ENCODE measurements around the gene CRACR2B. TPM values are rescaled to one million over a fixed set of nuclear protein-coding genes. Genes with fewer than 3 reads are reported as not detected.

CRACR2B gene
- total and polyA plus RNA-seq, 2 donors (not counting 1 experiment from before 2014, with no cell fraction given) = 9.7 to 67.7 TPM

GRCh38 chr11:823441-824291 lies 4.1 kb upstream of the CRACR2B start:
- Histone ChIP-seq H3K79me2 (ENCODE audit: control insufficient read depth, insufficient read depth, low read length) (peaks cover 21% of the 10 kb centered on the region), H3K36me3 (replicated peaks in 1 of 2; ENCODE audit: control extremely low read depth in 1 of 2, control insufficient read depth in 1 of 2, extremely low read depth in 1 of 2, insufficient read depth in 2 of 2, low read length in 1 of 2) (peaks cover 0 to 30% of the 10 kb centered on the region in 2 experiments), H3K4me2 (replicated peaks; ENCODE audit: low read depth, low read length, poor library complexity, severe bottlenecking) (no peak overlapping the region), H3K4me1 (ENCODE audit: control insufficient read depth in 2 of 2, insufficient read depth in 2 of 2, low read length in 2 of 2) (peaks cover 38 to 44% of the 10 kb centered on the region in 2 donors), H3K9ac (ENCODE audit: low read length) (no peak overlapping the region), H3K9me3 (ENCODE audit: control extremely low read depth in 1 of 3, control insufficient read depth in 2 of 3, insufficient read depth in 1 of 3, low read length in 2 of 3) (peaks cover 0 to 6% (median 0%) of the 10 kb centered on the region in 3 donors), H3K27me3 (replicated peaks in 1 of 4; ENCODE audit: control extremely low read depth in 1 of 4, control insufficient read depth in 3 of 4, insufficient read depth in 4 of 4, low read length in 3 of 4) (peaks cover 0 to 13% (median 5%) of the 10 kb centered on the region in 4 experiments), H2AFZ (ENCODE audit: insufficient read depth, low read depth, low read length, poor library complexity, severe bottlenecking) (no peak overlapping the region), H3K4me3 (ENCODE audit: control extremely low read depth in 1 of 5, extremely low read depth in 1 of 5, insufficient read depth in 1 of 5, low read depth in 2 of 5, low read length in 4 of 5) (no peak overlapping the region), H4K20me1 (ENCODE audit: control insufficient read depth, insufficient read depth, low read length, poor library complexity, severe bottlenecking) (peaks cover 72% of the 10 kb centered on the region), H3K27ac (ENCODE audit: low read length in 2 of 2) (no peak overlapping the region)
- Mint-ChIP-seq H3K4me3 (no peak overlapping the region), H3K9me3 (ENCODE audit: insufficient read depth) (no peaks in the 10 kb centered on the region), H3K27ac (no peak overlapping the region), H3K27me3 (no peaks in the 10 kb centered on the region), H3K4me1 (peaks cover 36% of the 10 kb centered on the region)
- CTCF ChIA-PET = no interaction called here
- intact Hi-C loops (cut with micrococcal nuclease) = no loop called here
- TF ChIP-seq CTCF (IDR thresholded peaks at IDR 0.05) (no peak), EZH2 (IDR thresholded peaks at IDR 0.05; ENCODE audit: borderline replicate concordance, insufficient read depth, low read depth, low read length, poor library complexity, severe bottlenecking) (no peak)
- 98% methylated on average over 37 of the region's 53 CpGs for WGBS (ENCODE audit: insufficient coverage)
- DNase-seq = no peak
- POLR2A ChIA-PET = interaction anchor here (1.2 kb wide), 1 partner anchor 9 kb away, joined by 4 read pairs; the partner anchor contains the start of gene CD151
- ATAC-seq (ENCODE audit: low read depth) = no peak

GRCh38 chr11:824292-824880 lies 3.3 kb upstream of the CRACR2B start:
- no peak overlapping the region for H3K4me2 ChIP-seq (replicated peaks; ENCODE audit: low read depth, low read length, poor library complexity, severe bottlenecking)
- peaks cover 19% of the 10 kb centered on the region for H3K79me2 ChIP-seq (ENCODE audit: control insufficient read depth, insufficient read depth, low read length)
- intact Hi-C loops (cut with micrococcal nuclease) = no loop called here
- peaks cover 78% of the 10 kb centered on the region for H4K20me1 ChIP-seq (ENCODE audit: control insufficient read depth, insufficient read depth, low read length, poor library complexity, severe bottlenecking)
- H2AFZ ChIP-seq (ENCODE audit: insufficient read depth, low read depth, low read length, poor library complexity, severe bottlenecking) = no peak overlapping the region
- peaks cover 0 to 10% (median 0%) of the 10 kb centered on the region in 3 donors for H3K9me3 ChIP-seq (ENCODE audit: control extremely low read depth in 1 of 3, control insufficient read depth in 2 of 3, insufficient read depth in 1 of 3, low read length in 2 of 3)
- peaks cover 42 to 46% of the 10 kb centered on the region in 2 donors for H3K4me1 ChIP-seq (ENCODE audit: control insufficient read depth in 2 of 2, insufficient read depth in 2 of 2, low read length in 2 of 2)
- POLR2A ChIA-PET = no interaction called here
- H3K9ac ChIP-seq (ENCODE audit: low read length) = no peak overlapping the region
- no peak for ATAC-seq (ENCODE audit: low read depth)
- TF ChIP-seq EZH2 (IDR thresholded peaks at IDR 0.05; ENCODE audit: borderline replicate concordance, insufficient read depth, low read depth, low read length, poor library complexity, severe bottlenecking) (no peak), CTCF (IDR thresholded peaks at IDR 0.05) (no peak)
- H3K27ac ChIP-seq (ENCODE audit: low read length in 2 of 2) = no peak overlapping the region
- Mint-ChIP-seq H3K27me3 (peaks cover 4% of the 10 kb centered on the region), H3K27ac (no peak overlapping the region), H3K4me3 (no peak overlapping the region), H3K4me1 (peaks cover 43% of the 10 kb centered on the region), H3K9me3 (ENCODE audit: insufficient read depth) (no peaks in the 10 kb centered on the region)
- DNase-seq = no peak
- WGBS (ENCODE audit: insufficient coverage) = 97% methylated on average over 59 of the region's 59 CpGs
- no peak overlapping the region for H3K4me3 ChIP-seq (ENCODE audit: control extremely low read depth in 1 of 5, extremely low read depth in 1 of 5, insufficient read depth in 1 of 5, low read depth in 2 of 5, low read length in 4 of 5)
- H3K27me3 ChIP-seq (replicated peaks in 1 of 4; ENCODE audit: control extremely low read depth in 1 of 4, control insufficient read depth in 3 of 4, insufficient read depth in 4 of 4, low read length in 3 of 4) = peaks cover 0 to 20% (median 9%) of the 10 kb centered on the region in 4 experiments
- peaks cover 0 to 30% of the 10 kb centered on the region in 2 experiments for H3K36me3 ChIP-seq (replicated peaks in 1 of 2; ENCODE audit: control extremely low read depth in 1 of 2, control insufficient read depth in 1 of 2, extremely low read depth in 1 of 2, insufficient read depth in 2 of 2, low read length in 1 of 2)
- CTCF ChIA-PET = no interaction called here
